GM12878 (cell line): ENCODE results near the gene POMP. TPM values are rescaled to one million over a fixed set of nuclear protein-coding genes. Genes with fewer than 3 reads are reported as not detected.

ENCODE experiments used
- ATF2 ChIP-seq: IDR thresholded peaks from 2 replicates; pipeline ENCODE4 v1.6.1; 2012; ENCODE audit warnings: low read length, inconsistent platforms
- CBX5 ChIP-seq: sonication (generic); IDR thresholded peaks from 2 replicates; pipeline ENCODE4 v1.6.1; 2016; ENCODE audit warnings: low read depth, moderate library complexity, mild to moderate bottlenecking, inconsistent platforms
- CREB1 ChIP-seq: IDR thresholded peaks from 2 replicates; pipeline ENCODE4 v1.6.1; 2012; ENCODE audit warnings: low read depth, mild to moderate bottlenecking, inconsistent platforms
- EED ChIP-seq: sonication (generic); IDR thresholded peaks from 2 replicates; pipeline ENCODE4 v1.6.1; 2016; ENCODE audit warnings: antibody characterized with exemption, low read depth
- ESRRA ChIP-seq: IDR thresholded peaks from 2 replicates; pipeline ENCODE4 v1.6.1; 2012; ENCODE audit warnings: mild to moderate bottlenecking, low read length, improper control_type of control experiment
- EZH2 ChIP-seq: IDR thresholded peaks from 2 replicates; pipeline ENCODE4 v1.6.1; 2012; ENCODE audit warnings: low read depth, mild to moderate bottlenecking, control low read depth, inconsistent platforms, low read length, borderline replicate concordance; ENCODE audit not compliant: control insufficient read depth
- KDM1A ChIP-seq: fragments of 200-600 bp; sonication (generic); IDR thresholded peaks from 2 replicates; pipeline ENCODE4 v1.6.1; 2016; ENCODE audit warnings: borderline replicate concordance
- KLF5 ChIP-seq: fragments of 450-650 bp; IDR thresholded peaks from 2 replicates; pipeline ENCODE4 v1.6.1; 2014; ENCODE audit warnings: mild to moderate bottlenecking; ENCODE audit not compliant: partially characterized antibody
- MTA3 ChIP-seq: IDR thresholded peaks from 2 replicates; pipeline ENCODE4 v1.6.1; 2012; ENCODE audit warnings: low read length, inconsistent platforms, borderline replicate concordance
- MXI1 ChIP-seq: fragments of 150-350 bp; IDR thresholded peaks from 2 replicates; pipeline ENCODE4 v1.6.1; 2011; ENCODE audit warnings: low read depth, mild to moderate bottlenecking, inconsistent platforms, low read length, improper control_type of control experiment
- POLR2AphosphoS2 ChIP-seq: IDR thresholded peaks from 2 replicates; pipeline ENCODE4 v1.6.1; 2011; ENCODE audit warnings: low read depth, mild to moderate bottlenecking, low read length, improper control_type of control experiment, moderate library complexity
- RAD21 ChIP-seq: IDR thresholded peaks from 2 replicates; pipeline ENCODE4 v1.6.1; 2011; ENCODE audit warnings: mild to moderate bottlenecking, low read depth, low read length, moderate library complexity; ENCODE audit not compliant: insufficient read depth
- SRF ChIP-seq, 2 experiments: IDR thresholded peaks; 2 replicates each; pipeline ENCODE4 v1.6.1; 2011; ENCODE audit warnings: low read depth in 2 of 2, low read length in 2 of 2, mild to moderate bottlenecking in 1 of 2, moderate library complexity in 1 of 2
- TARDBP ChIP-seq: IDR thresholded peaks from 2 replicates; pipeline ENCODE4 v1.6.1; 2016; ENCODE audit warnings: borderline replicate concordance
- TCF3 ChIP-seq: IDR thresholded peaks from 2 replicates; pipeline ENCODE4 v1.6.1; 2012; ENCODE audit warnings: low read depth, mild to moderate bottlenecking, low read length, borderline replicate concordance; ENCODE audit not compliant: insufficient read depth
- TCF7 ChIP-seq: IDR thresholded peaks from 2 replicates; pipeline ENCODE4 v1.6.1; 2014; ENCODE audit warnings: antibody characterized with exemption, borderline replicate concordance
- WRNIP1 ChIP-seq: IDR thresholded peaks from 2 replicates; pipeline ENCODE4 v1.6.1; 2011; ENCODE audit warnings: low read depth, low read length, improper control_type of control experiment, borderline replicate concordance
- polyA plus RNA-seq, 11 experiments: library from polyadenylated mRNA; depleted of rRNA in 4 of 11; unstranded in 6 of 11; stranded (reverse) in 5 of 11; fragments of >200 nt; fragmentation: Nextera tagmentation in 4 of 11; fragmentation: Illumina TruSeq in 1 of 11; extraction: Ambion mirVana in 4 of 11; extraction: Trizol in 1 of 11; gene quantifications; 1 replicate in 1 of 11; 2 replicates in 10 of 11; pipeline versions ENCODE4 v1.2.1 to v1.2.3, GENCODE V29; 2011 to 2016; ENCODE audit warnings: inconsistent platforms in 2 of 11, missing spikeins in 2 of 11, low read depth in 1 of 11
- total RNA-seq, 4 experiments: library from RNA; depleted of rRNA in 3 of 4; stranded (reverse); fragments of >200 nt in 3 of 4; fragmentation: Illumina TruSeq in 1 of 4; extraction: Trizol in 1 of 4; gene quantifications; 2 replicates each; pipeline versions ENCODE4 v1.2.1 to v1.2.3, GENCODE V29; 2013 to 2021
- TF ChIP-seq, protein P1 (sequence below): IDR thresholded peaks from 2 replicates; pipeline ENCODE4 v1.6.1; 2012; ENCODE audit warnings: low read depth, low read length, improper control_type of control experiment
- TF ChIP-seq, protein P2 (sequence below): IDR thresholded peaks from 2 replicates; pipeline ENCODE4 v1.6.1; 2012; ENCODE audit warnings: mild to moderate bottlenecking, low read depth, low read length
- TF ChIP-seq, protein P3 (sequence below): fragments of 450-650 bp; IDR thresholded peaks from 2 replicates; pipeline ENCODE4 v1.6.1; 2016; ENCODE audit warnings: mild to moderate bottlenecking
- TF ChIP-seq, protein P4 (sequence below): IDR thresholded peaks from 2 replicates; pipeline ENCODE4 v1.6.1; 2011; ENCODE audit warnings: borderline replicate concordance, low read depth, mild to moderate bottlenecking, moderate library complexity, low read length; ENCODE audit not compliant: insufficient read depth, poor library complexity, severe bottlenecking

The POMP gene
- total and polyA plus RNA-seq, 10 of the 15 experiments (the other 5 are each of a cell fraction or from before 2014, with no cell fraction given), result 90.4 to 668 (median 144) TPM

- TF ChIP-seq KLF5, result no peak
- no peak for TF ChIP-seq WRNIP1
- no peak for TF ChIP-seq EZH2
- peak; percentile 90; the same call in 1 of the 2 replicates for TF ChIP-seq MTA3
- TF ChIP-seq MXI1, result 0 out of 2 replicates have a peak, but pooled peaks have one; percentile 59
- TF ChIP-seq TCF7, result no peak
- TF ChIP-seq TARDBP, result no peak
- peak; percentile 50 for TF ChIP-seq CREB1
- TF ChIP-seq CBX5, result peak; percentile 95
- peak; percentile 92 for TF ChIP-seq ATF2
- TF ChIP-seq, protein P1, sequence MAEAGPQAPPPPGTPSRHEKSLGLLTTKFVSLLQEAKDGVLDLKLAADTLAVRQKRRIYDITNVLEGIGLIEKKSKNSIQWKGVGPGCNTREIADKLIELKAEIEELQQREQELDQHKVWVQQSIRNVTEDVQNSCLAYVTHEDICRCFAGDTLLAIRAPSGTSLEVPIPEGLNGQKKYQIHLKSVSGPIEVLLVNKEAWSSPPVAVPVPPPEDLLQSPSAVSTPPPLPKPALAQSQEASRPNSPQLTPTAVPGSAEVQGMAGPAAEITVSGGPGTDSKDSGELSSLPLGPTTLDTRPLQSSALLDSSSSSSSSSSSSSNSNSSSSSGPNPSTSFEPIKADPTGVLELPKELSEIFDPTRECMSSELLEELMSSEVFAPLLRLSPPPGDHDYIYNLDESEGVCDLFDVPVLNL, result no peak
- TF ChIP-seq KDM1A, result no peak
- TF ChIP-seq, protein P2, sequence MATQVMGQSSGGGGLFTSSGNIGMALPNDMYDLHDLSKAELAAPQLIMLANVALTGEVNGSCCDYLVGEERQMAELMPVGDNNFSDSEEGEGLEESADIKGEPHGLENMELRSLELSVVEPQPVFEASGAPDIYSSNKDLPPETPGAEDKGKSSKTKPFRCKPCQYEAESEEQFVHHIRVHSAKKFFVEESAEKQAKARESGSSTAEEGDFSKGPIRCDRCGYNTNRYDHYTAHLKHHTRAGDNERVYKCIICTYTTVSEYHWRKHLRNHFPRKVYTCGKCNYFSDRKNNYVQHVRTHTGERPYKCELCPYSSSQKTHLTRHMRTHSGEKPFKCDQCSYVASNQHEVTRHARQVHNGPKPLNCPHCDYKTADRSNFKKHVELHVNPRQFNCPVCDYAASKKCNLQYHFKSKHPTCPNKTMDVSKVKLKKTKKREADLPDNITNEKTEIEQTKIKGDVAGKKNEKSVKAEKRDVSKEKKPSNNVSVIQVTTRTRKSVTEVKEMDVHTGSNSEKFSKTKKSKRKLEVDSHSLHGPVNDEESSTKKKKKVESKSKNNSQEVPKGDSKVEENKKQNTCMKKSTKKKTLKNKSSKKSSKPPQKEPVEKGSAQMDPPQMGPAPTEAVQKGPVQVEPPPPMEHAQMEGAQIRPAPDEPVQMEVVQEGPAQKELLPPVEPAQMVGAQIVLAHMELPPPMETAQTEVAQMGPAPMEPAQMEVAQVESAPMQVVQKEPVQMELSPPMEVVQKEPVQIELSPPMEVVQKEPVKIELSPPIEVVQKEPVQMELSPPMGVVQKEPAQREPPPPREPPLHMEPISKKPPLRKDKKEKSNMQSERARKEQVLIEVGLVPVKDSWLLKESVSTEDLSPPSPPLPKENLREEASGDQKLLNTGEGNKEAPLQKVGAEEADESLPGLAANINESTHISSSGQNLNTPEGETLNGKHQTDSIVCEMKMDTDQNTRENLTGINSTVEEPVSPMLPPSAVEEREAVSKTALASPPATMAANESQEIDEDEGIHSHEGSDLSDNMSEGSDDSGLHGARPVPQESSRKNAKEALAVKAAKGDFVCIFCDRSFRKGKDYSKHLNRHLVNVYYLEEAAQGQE, result no peak
- peak; percentile 89 for TF ChIP-seq EED
- TF ChIP-seq RAD21, result no peak
- TF ChIP-seq, protein P3, sequence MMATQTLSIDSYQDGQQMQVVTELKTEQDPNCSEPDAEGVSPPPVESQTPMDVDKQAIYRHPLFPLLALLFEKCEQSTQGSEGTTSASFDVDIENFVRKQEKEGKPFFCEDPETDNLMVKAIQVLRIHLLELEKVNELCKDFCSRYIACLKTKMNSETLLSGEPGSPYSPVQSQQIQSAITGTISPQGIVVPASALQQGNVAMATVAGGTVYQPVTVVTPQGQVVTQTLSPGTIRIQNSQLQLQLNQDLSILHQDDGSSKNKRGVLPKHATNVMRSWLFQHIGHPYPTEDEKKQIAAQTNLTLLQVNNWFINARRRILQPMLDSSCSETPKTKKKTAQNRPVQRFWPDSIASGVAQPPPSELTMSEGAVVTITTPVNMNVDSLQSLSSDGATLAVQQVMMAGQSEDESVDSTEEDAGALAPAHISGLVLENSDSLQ, result peak; percentile 47; the same call in 1 of the 2 replicates
- TF ChIP-seq POLR2AphosphoS2, result no peak
- TF ChIP-seq TCF3, result peak; percentile 86; the same call in 1 of the 2 replicates
- TF ChIP-seq, protein P4, sequence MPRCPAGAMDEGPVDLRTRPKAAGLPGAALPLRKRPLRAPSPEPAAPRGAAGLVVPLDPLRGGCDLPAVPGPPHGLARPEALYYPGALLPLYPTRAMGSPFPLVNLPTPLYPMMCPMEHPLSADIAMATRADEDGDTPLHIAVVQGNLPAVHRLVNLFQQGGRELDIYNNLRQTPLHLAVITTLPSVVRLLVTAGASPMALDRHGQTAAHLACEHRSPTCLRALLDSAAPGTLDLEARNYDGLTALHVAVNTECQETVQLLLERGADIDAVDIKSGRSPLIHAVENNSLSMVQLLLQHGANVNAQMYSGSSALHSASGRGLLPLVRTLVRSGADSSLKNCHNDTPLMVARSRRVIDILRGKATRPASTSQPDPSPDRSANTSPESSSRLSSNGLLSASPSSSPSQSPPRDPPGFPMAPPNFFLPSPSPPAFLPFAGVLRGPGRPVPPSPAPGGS, result peak; percentile 85
- TF ChIP-seq SRF (IDR thresholded peaks at IDR 0.05; ENCODE audit: low read depth in 2 of 2, low read length in 2 of 2), result 0 out of 4 replicates have a peak, but pooled peaks of 1 of the 2 experiments have one; percentile 62
- TF ChIP-seq ESRRA, result no peak
Measured at GRCh38 chr13:28707629-28708427, 48.9 kb downstream of the POMP start (continued).
